Panc1 (cell line): ENCODE results near the gene ZFAND3. TPM values are rescaled to one million over a fixed set of nuclear protein-coding genes. Genes with fewer than 3 reads are reported as not detected.

Experiments
- ATAC-seq: fragments of 200-7000 bp; cut with Tn5 transposase; 2 replicates; pipeline ENCODE4 v1.9.1; 2020; ENCODE audit warnings: mild to moderate bottlenecking, moderate library complexity
- BruUV-seq: library from RNA; stranded (reverse); fragments of 400-500 nt; replicated peaks from 2 replicates; lab custom pipeline; 2021; lab: Mats Ljungman, UMichigan
- CTCF ChIA-PET: fragments of 300-600 bp; sonication (Branson Sonifier 250); formaldehyde crosslinking; loops from one replicate; lab custom pipeline; 2022; ENCODE audit warnings: antibody characterized with exemption; lab: Charles Lee
- POLR2A ChIA-PET: fragments of 300-600 bp; sonication (Branson Sonifier 250); formaldehyde crosslinking; loops from one replicate; lab custom pipeline; 2022; ENCODE audit warnings: antibody characterized with exemption; lab: Charles Lee
- DNase-seq: peaks from one replicate; pipeline ENCODE4 v3.0.0-alpha.2; 2010; ENCODE audit warnings: low read depth, low spot score
- H3K27ac ChIP-seq: 2 replicates; pipeline ENCODE4 v1.5.1; 2011; ENCODE audit warnings: mild to moderate bottlenecking, low read length, inconsistent platforms
- H3K27me3 ChIP-seq: fragments of 200-500 bp; sonication (Bioruptor generic); 2 replicates; pipeline ENCODE4 v1.6.0; 2014; ENCODE audit warnings: low read length, inconsistent platforms; ENCODE audit not compliant: control insufficient read depth, insufficient read depth
- H3K36me3 ChIP-seq: fragments of 200-500 bp; sonication (Bioruptor generic); 2 replicates; pipeline ENCODE4 v1.5.1; 2014; ENCODE audit warnings: inconsistent platforms, mild to moderate bottlenecking, low read length, moderate library complexity; ENCODE audit not compliant: control insufficient read depth, insufficient read depth
- H3K4me1 ChIP-seq: 2 replicates; pipeline ENCODE4 v1.5.1; 2011; ENCODE audit warnings: inconsistent platforms, mild to moderate bottlenecking, low read length, moderate library complexity; ENCODE audit not compliant: control insufficient read depth, insufficient read depth
- H3K4me3 ChIP-seq, 2 experiments: 2 replicates each; pipeline ENCODE4 v1.5.1; 2011 to 2012; ENCODE audit warnings: low read depth in 2 of 2, low read length in 2 of 2, mild to moderate bottlenecking in 2 of 2, inconsistent platforms in 1 of 2, moderate library complexity in 1 of 2
- H3K9me3 ChIP-seq: fragments of 200-500 bp; sonication (Bioruptor generic); 2 replicates; pipeline ENCODE4 v1.5.1; 2014; ENCODE audit warnings: low read depth, mild to moderate bottlenecking, inconsistent platforms, low read length, moderate library complexity; ENCODE audit not compliant: control insufficient read depth, insufficient read depth
- CTCF ChIP-seq: fragments of 450-650 bp; IDR thresholded peaks from 2 replicates; pipeline ENCODE4 v1.5.1; 2017; ENCODE audit warnings: mild to moderate bottlenecking
- POLR2AphosphoS5 ChIP-seq: IDR thresholded peaks from 2 replicates; pipeline ENCODE4 v1.6.1; 2012; ENCODE audit warnings: mild to moderate bottlenecking, low read depth, low read length, moderate library complexity
- REST ChIP-seq, 2 experiments: IDR thresholded peaks; 2 replicates each; pipeline ENCODE4 v1.6.1; 2011 to 2012; ENCODE audit warnings: low read depth in 2 of 2, control low read depth in 1 of 2, low read length in 1 of 2, mild to moderate bottlenecking in 1 of 2, moderate library complexity in 1 of 2; ENCODE audit not compliant: insufficient read depth in 1 of 2
- SIN3A ChIP-seq: IDR thresholded peaks from 2 replicates; pipeline ENCODE4 v1.6.1; 2012; ENCODE audit warnings: low read depth, mild to moderate bottlenecking, low read length, moderate library complexity, borderline replicate concordance; ENCODE audit not compliant: insufficient read depth
- TCF7L2 ChIP-seq: IDR thresholded peaks from 2 replicates; pipeline ENCODE4 v1.6.1; 2011; ENCODE audit warnings: mild to moderate bottlenecking, low read depth, low read length, inconsistent platforms
- in situ Hi-C: cut with HindIII; loops from 2 replicates; pipeline ENCODE4 v1.10.0; 2016; ENCODE audit warnings: low sequenced_read_pairs, low pct_unique_long_range_greater_than_20kb
- intact Hi-C: fragments of 100-400 bp; cut with micrococcal nuclease; formaldehyde crosslinking; loops from one replicate; pipeline ENCODE4 v1.10.0; 2022; ENCODE audit not compliant: unreplicated experiment
- total RNA-seq: library from RNA; stranded (reverse); gene quantifications from one replicate; pipeline ENCODE4 v1.2.1, GENCODE V29; 2021; ENCODE audit not compliant: unreplicated experiment

Gene ZFAND3
- total RNA-seq, 1 experiment from 2014 or later: 95.9 TPM

- no peak for ATAC-seq
Measured at GRCh38 chr6:37876843-37877242, 57.3 kb downstream of the ZFAND3 start.

GRCh38 chr6:37877373-37878149, 58.0 kb downstream of the ZFAND3 start:
- intact Hi-C loops (no loop called here), in situ Hi-C loops (no loop called here)
- no peak overlapping the region for H3K4me3 ChIP-seq
- no peaks in the 10 kb centered on the region for H3K27me3 ChIP-seq
- no peaks in the 10 kb centered on the region for H3K9me3 ChIP-seq
- CTCF ChIA-PET: no interaction called here
- TF ChIP-seq REST (IDR thresholded peaks at IDR 0.05; ENCODE audit: insufficient read depth in 1 of 2, low read depth in 2 of 2, low read length in 1 of 2) (no peak), POLR2AphosphoS5 (no peak), TCF7L2 (no peak), CTCF (no peak), SIN3A (no peak)
- ATAC-seq (no peak), DNase-seq (no peak)
- POLR2A ChIA-PET: no interaction called here
- H3K27ac ChIP-seq: no peak overlapping the region
- H3K36me3 ChIP-seq: no peaks in the 10 kb centered on the region
- BruUV-seq: no TSS peak
- H3K4me1 ChIP-seq: peaks cover 26% of the 10 kb centered on the region

More at GRCh38 chr6:37876843-37877242, 57.3 kb downstream of the ZFAND3 start:
- intact Hi-C loops (no loop called here), in situ Hi-C loops (no loop called here)
- BruUV-seq: no TSS peak
- Histone ChIP-seq H3K4me3 (no peak overlapping the region), H3K27ac (no peak overlapping the region), H3K36me3 (no peaks in the 10 kb centered on the region), H3K4me1 (peaks cover 26% of the 10 kb centered on the region), H3K27me3 (no peaks in the 10 kb centered on the region), H3K9me3 (no peaks in the 10 kb centered on the region)
- no peak for DNase-seq
- ChIA-PET CTCF (no interaction called here), POLR2A (no interaction called here)
- TF ChIP-seq POLR2AphosphoS5 (no peak), CTCF (no peak), TCF7L2 (no peak)
